K562 (cell line): ENCODE results near the gene FBXO46. TPM values are rescaled to one million over a fixed set of nuclear protein-coding genes. Genes with fewer than 3 reads are reported as not detected.

Source experiments
- CBX3 ChIP-seq, 2 experiments: IDR thresholded peaks; 1 replicate in 1 of 2; 2 replicates in 1 of 2; pipeline ENCODE4 v1.6.1; 2012; ENCODE audit warnings: inconsistent platforms in 2 of 2, low read length in 2 of 2, borderline replicate concordance in 1 of 2, control low read depth in 1 of 2
- DMBX1 ChIP-seq: fragments of 250-450 bp; sonication (Bioruptor Pico); IDR thresholded peaks from 2 replicates; pipeline ENCODE4 v1.8.0; 2022; ENCODE audit warnings: inconsistent platforms, mild to moderate bottlenecking, moderate library complexity, borderline replicate concordance
- HNRNPL ChIP-seq: fragments of 200-400 bp; formaldehyde crosslinking; IDR thresholded peaks from 2 replicates; pipeline ENCODE4 v1.6.1; 2017; ENCODE audit warnings: low read depth, mild to moderate bottlenecking, low read length
- KDM5B ChIP-seq: fragments of 200-600 bp; sonication (generic); IDR thresholded peaks from 2 replicates; pipeline ENCODE4 v1.6.1; 2012; ENCODE audit warnings: low read depth, mild to moderate bottlenecking, moderate library complexity, low read length, control low read depth, inconsistent platforms; ENCODE audit not compliant: insufficient replicate concordance
- PREB ChIP-seq: sonication (generic); formaldehyde crosslinking; IDR thresholded peaks from 2 replicates; pipeline ENCODE4 v1.8.1; 2023; ENCODE audit warnings: mild to moderate bottlenecking, missing genetic modification reagents
- RBM17 ChIP-seq: fragments of 200-400 bp; formaldehyde crosslinking; IDR thresholded peaks from 2 replicates; pipeline ENCODE4 v1.6.1; 2017; ENCODE audit warnings: low read depth, mild to moderate bottlenecking, low read length, borderline replicate concordance
- RNF2 ChIP-seq: sonication (generic); IDR thresholded peaks from 2 replicates; pipeline ENCODE4 v1.6.1; 2016
- TBP ChIP-seq: optimal IDR thresholded peaks from 2 replicates; pipeline ENCODE3; 2011; ENCODE audit warnings: low read depth, low read length, improper control_type of control experiment
- TRIM28 ChIP-seq: fragments of 450-650 bp; IDR thresholded peaks from 2 replicates; pipeline ENCODE4 v1.6.1; 2017
- YBX1 ChIP-seq: fragments of 450-650 bp; IDR thresholded peaks from 2 replicates; pipeline ENCODE4 v1.7.1; 2016; ENCODE audit warnings: mild to moderate bottlenecking
- ZNF174 ChIP-seq: fragments of 250-450 bp; sonication (Bioruptor Pico); IDR thresholded peaks from 2 replicates; pipeline ENCODE4 v1.4.0; 2020; ENCODE audit warnings: mild to moderate bottlenecking
- ZNF217 ChIP-seq: sonication (generic); formaldehyde crosslinking; IDR thresholded peaks from 2 replicates; pipeline ENCODE4 v1.8.0; 2022; ENCODE audit warnings: mild to moderate bottlenecking, missing genetic modification reagents
- ZNF224 ChIP-seq: sonication (generic); formaldehyde crosslinking; IDR thresholded peaks from 2 replicates; pipeline ENCODE4 v1.8.0; 2022; ENCODE audit warnings: mild to moderate bottlenecking, missing genetic modification reagents
- ZNF584 ChIP-seq: fragments of 200-800 bp; sonication (Bioruptor generic); IDR thresholded peaks from 2 replicates; pipeline ENCODE4 v1.6.1; 2016; ENCODE audit warnings: low read depth, mild to moderate bottlenecking, missing genetic modification characterization, missing compliant biosample characterization
- polyA plus RNA-seq, 8 experiments: library from polyadenylated mRNA; depleted of rRNA in 4 of 8; stranded (reverse) in 5 of 8; unstranded in 3 of 8; fragments of >200 nt; fragmentation: Nextera tagmentation in 2 of 8; fragmentation: Illumina TruSeq in 1 of 8; extraction: Ambion mirVana in 2 of 8; extraction: Trizol in 1 of 8; gene quantifications; 2 replicates each; pipeline versions ENCODE4 v1.2.1 to v1.2.3, GENCODE V29; 2011 to 2014; ENCODE audit warnings: inconsistent platforms in 1 of 8, missing spikeins in 1 of 8
- total RNA-seq, 7 experiments: library from RNA; depleted of rRNA in 6 of 7; stranded (reverse); fragments of >200 nt in 6 of 7; fragmentation: Illumina TruSeq in 2 of 7; extraction: Trizol in 2 of 7; gene quantifications; 2 replicates each; pipeline versions ENCODE4 v1.2.1 to v1.2.3, GENCODE V29; 2011 to 2021; ENCODE audit warnings: low replicate concordance in 1 of 7
- TF ChIP-seq, protein P1 (sequence below): fragments of 200-600 bp; sonication (generic); IDR thresholded peaks from one replicate; pipeline ENCODE4 v1.6.1; 2012; ENCODE audit warnings: mild to moderate bottlenecking, low read depth, low read length, inconsistent platforms

FBXO46 gene
- total and polyA plus RNA-seq, 9 of the 15 experiments (the other 6 are each of a cell fraction or from before 2014, with no cell fraction given), result 1.5 to 36.1 (median 7.3) TPM

DNA sequence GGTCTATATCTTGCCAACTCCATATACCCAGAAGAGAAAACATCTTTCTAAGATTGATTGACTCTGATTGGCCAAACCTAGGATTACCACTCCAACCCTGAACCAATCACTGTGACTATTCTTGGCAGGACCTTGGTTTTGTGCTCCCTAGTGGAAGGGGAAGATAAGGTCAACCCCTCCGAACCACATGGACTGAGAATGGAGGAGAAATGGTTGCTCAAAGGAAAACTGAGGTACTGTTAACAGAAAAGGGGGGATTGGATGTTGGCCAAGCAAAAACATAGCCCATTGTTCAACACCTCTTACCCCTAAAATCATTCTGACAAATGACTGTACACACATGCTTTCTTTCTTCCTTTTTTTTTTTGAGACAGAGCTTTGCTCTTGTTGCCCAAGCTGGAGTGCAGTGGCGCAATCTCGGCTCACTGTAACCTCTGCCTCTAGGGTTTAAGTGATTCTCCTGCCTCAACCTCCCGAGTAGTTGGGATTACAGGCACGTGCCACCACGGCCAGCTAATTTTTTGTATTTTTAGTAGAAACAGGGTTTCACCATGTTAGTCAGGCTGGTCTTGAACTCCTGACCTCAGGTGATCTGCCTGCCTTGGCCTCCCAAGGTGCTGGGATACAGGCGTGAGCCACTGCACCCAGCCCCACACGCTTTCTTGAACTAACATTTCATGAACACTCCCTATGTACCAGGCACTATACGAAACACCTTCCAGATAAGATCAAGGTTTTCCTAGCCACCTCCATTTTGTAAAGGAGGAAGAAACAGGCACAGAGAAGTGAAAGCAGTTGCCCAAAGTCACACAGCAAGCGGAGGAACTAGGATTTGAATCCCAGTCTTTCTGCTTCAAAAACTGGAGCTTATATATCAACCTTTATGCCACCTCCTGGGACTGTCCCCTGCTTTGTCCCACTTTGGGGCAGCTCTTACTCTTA lies 9.1 kb upstream of the FBXO46 start (continued):
- TF ChIP-seq YBX1, result no peak
- no peak for TF ChIP-seq HNRNPL
- TF ChIP-seq ZNF224, result no peak
- no peak for TF ChIP-seq RBM17
- TF ChIP-seq ZNF217, result no peak
- TF ChIP-seq ZNF174 (CRISPR knock-in tag), result no peak
- TF ChIP-seq CBX3 (IDR thresholded peaks at IDR 0.05; ENCODE audit: borderline replicate concordance in 1 of 2, low read length in 2 of 2), result peak in 1 of 2 experiments; percentile 71; a peak in 1 of 3 replicates
- TF ChIP-seq DMBX1 (CRISPR knock-in tag), result no peak
- TF ChIP-seq, protein P1, sequence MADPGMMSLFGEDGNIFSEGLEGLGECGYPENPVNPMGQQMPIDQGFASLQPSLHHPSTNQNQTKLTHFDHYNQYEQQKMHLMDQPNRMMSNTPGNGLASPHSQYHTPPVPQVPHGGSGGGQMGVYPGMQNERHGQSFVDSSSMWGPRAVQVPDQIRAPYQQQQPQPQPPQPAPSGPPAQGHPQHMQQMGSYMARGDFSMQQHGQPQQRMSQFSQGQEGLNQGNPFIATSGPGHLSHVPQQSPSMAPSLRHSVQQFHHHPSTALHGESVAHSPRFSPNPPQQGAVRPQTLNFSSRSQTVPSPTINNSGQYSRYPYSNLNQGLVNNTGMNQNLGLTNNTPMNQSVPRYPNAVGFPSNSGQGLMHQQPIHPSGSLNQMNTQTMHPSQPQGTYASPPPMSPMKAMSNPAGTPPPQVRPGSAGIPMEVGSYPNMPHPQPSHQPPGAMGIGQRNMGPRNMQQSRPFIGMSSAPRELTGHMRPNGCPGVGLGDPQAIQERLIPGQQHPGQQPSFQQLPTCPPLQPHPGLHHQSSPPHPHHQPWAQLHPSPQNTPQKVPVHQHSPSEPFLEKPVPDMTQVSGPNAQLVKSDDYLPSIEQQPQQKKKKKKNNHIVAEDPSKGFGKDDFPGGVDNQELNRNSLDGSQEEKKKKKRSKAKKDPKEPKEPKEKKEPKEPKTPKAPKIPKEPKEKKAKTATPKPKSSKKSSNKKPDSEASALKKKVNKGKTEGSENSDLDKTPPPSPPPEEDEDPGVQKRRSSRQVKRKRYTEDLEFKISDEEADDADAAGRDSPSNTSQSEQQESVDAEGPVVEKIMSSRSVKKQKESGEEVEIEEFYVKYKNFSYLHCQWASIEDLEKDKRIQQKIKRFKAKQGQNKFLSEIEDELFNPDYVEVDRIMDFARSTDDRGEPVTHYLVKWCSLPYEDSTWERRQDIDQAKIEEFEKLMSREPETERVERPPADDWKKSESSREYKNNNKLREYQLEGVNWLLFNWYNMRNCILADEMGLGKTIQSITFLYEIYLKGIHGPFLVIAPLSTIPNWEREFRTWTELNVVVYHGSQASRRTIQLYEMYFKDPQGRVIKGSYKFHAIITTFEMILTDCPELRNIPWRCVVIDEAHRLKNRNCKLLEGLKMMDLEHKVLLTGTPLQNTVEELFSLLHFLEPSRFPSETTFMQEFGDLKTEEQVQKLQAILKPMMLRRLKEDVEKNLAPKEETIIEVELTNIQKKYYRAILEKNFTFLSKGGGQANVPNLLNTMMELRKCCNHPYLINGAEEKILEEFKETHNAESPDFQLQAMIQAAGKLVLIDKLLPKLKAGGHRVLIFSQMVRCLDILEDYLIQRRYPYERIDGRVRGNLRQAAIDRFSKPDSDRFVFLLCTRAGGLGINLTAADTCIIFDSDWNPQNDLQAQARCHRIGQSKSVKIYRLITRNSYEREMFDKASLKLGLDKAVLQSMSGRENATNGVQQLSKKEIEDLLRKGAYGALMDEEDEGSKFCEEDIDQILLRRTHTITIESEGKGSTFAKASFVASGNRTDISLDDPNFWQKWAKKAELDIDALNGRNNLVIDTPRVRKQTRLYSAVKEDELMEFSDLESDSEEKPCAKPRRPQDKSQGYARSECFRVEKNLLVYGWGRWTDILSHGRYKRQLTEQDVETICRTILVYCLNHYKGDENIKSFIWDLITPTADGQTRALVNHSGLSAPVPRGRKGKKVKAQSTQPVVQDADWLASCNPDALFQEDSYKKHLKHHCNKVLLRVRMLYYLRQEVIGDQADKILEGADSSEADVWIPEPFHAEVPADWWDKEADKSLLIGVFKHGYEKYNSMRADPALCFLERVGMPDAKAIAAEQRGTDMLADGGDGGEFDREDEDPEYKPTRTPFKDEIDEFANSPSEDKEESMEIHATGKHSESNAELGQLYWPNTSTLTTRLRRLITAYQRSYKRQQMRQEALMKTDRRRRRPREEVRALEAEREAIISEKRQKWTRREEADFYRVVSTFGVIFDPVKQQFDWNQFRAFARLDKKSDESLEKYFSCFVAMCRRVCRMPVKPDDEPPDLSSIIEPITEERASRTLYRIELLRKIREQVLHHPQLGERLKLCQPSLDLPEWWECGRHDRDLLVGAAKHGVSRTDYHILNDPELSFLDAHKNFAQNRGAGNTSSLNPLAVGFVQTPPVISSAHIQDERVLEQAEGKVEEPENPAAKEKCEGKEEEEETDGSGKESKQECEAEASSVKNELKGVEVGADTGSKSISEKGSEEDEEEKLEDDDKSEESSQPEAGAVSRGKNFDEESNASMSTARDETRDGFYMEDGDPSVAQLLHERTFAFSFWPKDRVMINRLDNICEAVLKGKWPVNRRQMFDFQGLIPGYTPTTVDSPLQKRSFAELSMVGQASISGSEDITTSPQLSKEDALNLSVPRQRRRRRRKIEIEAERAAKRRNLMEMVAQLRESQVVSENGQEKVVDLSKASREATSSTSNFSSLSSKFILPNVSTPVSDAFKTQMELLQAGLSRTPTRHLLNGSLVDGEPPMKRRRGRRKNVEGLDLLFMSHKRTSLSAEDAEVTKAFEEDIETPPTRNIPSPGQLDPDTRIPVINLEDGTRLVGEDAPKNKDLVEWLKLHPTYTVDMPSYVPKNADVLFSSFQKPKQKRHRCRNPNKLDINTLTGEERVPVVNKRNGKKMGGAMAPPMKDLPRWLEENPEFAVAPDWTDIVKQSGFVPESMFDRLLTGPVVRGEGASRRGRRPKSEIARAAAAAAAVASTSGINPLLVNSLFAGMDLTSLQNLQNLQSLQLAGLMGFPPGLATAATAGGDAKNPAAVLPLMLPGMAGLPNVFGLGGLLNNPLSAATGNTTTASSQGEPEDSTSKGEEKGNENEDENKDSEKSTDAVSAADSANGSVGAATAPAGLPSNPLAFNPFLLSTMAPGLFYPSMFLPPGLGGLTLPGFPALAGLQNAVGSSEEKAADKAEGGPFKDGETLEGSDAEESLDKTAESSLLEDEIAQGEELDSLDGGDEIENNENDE, result no peak
- TF ChIP-seq TRIM28, result no peak
- TF ChIP-seq PREB (CRISPR knock-in tag), result no peak
- no peak for TF ChIP-seq RNF2
- no peak for TF ChIP-seq KDM5B
- TF ChIP-seq ZNF584 (CRISPR knock-in tag), result peak; percentile 91
- TF ChIP-seq TBP, result peak; percentile 79
